Bronchial epithelial cell (primary cell): ENCODE measurements around the gene SLC6A18. TPM values are rescaled to one million over a fixed set of nuclear protein-coding genes. Genes with fewer than 3 reads are reported as not detected.

Experiments used
- DNase-seq: peaks from one replicate; pipeline ENCODE4 v3.0.0-alpha.2; 2010; ENCODE audit warnings: low read depth
- FAIRE-seq: peaks from 2 replicates; lab custom pipeline; 2011; peaks lifted over from hg19 to GRCh38; lab: Jason Lieb, UNC
- H3K27me3 ChIP-seq: 2 replicates; pipeline ENCODE4 v1.5.1; 2011; ENCODE audit warnings: low read length; ENCODE audit not compliant: control insufficient read depth, insufficient read depth
- H3K36me3 ChIP-seq: 2 replicates; pipeline ENCODE4 v1.5.1; 2011; ENCODE audit warnings: low read length; ENCODE audit not compliant: control insufficient read depth, insufficient read depth
- H3K4me3 ChIP-seq: 2 replicates; pipeline ENCODE4 v1.5.1; 2011; ENCODE audit warnings: mild to moderate bottlenecking, low read depth, low read length, control low read depth
- total RNA-seq: library from RNA; depleted of rRNA; stranded (reverse); fragments of >200 nt; gene quantifications from 2 replicates; pipeline ENCODE4 v1.2.1, GENCODE V29; 2014
- TF ChIP-seq, protein P1 (sequence below): IDR thresholded peaks from 2 replicates; pipeline ENCODE4 v1.5.1; 2011; ENCODE audit warnings: mild to moderate bottlenecking, moderate library complexity, low read length, control low read depth, inconsistent platforms; ENCODE audit not compliant: insufficient read depth, severe bottlenecking

SLC6A18 gene
- total RNA-seq, 1 donor from 2014 or later, result not detected

DNA sequence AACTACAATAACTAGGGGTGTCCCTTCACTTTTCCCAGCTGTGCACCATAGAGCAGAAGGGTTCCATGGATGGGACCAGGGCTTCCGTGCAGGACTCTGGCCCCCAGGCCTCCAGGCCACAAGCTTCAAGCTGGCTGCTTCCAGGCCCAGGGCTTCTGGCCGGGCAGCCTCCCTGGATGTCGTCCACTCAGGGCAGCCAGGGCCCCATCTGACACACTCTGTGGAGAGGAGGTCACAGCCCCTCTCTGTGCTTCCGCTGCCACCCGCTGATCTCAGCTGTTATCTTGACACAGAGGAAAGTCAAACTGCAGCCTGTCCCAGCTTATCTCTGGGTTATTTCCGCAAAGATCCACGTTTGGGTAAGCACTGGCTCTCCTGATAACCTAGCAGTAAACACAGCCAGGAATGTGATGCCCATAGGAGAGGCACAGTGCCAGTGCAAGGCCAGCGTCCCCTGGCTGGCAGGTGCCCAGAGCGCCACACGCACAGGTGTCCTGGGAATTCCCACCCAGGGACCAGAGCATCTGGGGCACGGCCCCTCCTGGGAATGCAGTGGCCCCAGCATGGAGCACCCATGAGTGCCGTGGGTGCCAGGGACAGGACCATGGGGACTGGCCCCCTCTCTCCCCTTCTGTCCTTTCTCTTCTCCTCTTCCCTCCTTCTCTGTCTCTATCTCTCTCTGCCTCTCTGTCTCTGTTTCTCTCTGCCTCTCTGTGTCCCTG, 39.4 kb upstream of the SLC6A18 start:
- H3K4me3 ChIP-seq, result no peak overlapping the region
- TF ChIP-seq, protein P1, sequence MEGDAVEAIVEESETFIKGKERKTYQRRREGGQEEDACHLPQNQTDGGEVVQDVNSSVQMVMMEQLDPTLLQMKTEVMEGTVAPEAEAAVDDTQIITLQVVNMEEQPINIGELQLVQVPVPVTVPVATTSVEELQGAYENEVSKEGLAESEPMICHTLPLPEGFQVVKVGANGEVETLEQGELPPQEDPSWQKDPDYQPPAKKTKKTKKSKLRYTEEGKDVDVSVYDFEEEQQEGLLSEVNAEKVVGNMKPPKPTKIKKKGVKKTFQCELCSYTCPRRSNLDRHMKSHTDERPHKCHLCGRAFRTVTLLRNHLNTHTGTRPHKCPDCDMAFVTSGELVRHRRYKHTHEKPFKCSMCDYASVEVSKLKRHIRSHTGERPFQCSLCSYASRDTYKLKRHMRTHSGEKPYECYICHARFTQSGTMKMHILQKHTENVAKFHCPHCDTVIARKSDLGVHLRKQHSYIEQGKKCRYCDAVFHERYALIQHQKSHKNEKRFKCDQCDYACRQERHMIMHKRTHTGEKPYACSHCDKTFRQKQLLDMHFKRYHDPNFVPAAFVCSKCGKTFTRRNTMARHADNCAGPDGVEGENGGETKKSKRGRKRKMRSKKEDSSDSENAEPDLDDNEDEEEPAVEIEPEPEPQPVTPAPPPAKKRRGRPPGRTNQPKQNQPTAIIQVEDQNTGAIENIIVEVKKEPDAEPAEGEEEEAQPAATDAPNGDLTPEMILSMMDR, result no peak
- DNase-seq (no peak), FAIRE-seq (no peak)
- H3K36me3 ChIP-seq, result no peaks in the 10 kb centered on the region
- peaks cover 2% of the 10 kb centered on the region for H3K27me3 ChIP-seq

DNA sequence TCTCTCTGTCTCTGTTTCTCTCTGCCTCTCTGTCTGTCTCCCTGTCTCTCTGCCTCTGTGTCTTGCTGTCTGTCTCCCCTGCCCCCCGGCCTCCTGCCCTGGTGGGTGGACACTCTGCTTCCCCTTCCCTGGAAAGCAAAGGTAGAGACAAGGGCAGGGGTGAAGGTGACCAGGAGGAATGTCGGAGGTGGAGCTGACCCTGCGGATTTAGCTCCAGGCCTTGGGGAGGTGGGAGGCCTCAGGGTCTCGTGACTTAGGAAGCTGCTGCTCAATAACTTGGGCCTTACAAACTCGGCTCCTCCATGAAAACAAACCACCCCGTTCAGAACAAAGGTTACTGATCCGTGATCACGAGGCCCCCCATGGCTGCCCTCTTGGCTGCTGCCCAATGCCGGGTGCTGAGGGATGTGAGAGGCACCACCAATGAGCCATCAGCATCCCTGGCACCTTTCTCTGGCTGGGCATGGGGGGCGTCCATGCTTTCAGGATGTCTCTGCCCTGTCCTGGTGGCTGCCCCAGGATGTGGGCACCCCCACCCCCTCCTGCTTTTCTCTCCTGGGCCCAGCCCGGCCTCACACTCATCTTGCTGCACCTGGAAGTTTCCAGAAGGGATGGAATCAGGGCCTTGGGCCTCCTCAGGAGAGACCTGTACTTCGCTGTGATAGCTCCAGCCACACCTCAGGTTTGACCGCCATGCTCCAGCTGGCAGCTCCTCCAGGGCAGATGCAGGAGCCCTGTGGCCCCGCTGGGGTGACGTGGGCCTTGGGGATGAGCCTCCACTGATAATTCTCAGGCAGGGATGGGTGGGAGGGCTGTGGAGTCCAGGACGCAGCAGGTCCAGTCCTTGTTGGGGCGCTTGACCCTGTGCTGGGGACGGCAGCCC, 38.6 kb upstream of the SLC6A18 start:
- peaks cover 2% of the 10 kb centered on the region for H3K27me3 ChIP-seq
- TF ChIP-seq, protein P1, result no peak
- DNase-seq (no peak), FAIRE-seq (no peak)
- no peak overlapping the region for H3K4me3 ChIP-seq
- no peaks in the 10 kb centered on the region for H3K36me3 ChIP-seq

DNA sequence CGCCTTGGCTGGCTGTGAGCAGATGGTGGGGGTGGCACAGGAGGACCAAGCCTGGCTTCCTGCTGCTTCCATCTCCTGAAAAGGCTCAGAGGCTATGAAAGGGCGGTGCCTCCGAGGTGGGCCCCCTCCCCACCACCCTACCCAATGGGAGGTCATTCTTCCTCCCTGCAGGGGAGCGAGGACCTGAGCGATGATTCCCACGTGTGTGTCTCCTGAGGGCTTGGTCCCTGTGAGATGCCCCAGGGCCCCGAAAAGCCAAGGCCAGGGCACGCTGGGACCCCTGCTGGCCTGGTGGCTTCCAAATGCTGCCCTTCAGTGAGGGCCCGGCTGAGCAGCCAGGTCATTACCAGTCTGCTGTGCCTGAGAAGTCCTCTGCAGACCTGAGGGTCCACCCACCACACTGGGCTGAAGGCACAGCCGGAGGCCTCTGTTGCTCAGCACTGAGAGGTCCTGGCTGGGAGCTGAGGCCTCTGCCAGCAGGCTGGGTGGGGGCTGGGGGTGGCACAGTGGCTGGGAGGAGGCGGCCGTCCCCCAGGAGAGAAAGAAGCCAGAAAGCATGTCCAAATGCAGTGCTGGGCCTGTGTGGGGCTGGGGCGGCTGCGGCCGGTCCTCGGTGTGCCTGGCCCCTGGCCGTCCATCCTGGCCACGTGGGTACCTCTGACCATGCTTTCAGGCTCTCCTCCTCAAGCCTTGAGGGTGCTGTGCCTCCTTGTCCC, 37.8 kb upstream of the SLC6A18 start:
- FAIRE-seq (no peak), DNase-seq (no peak)
- no peak overlapping the region for H3K4me3 ChIP-seq
- H3K27me3 ChIP-seq, result peaks cover 2% of the 10 kb centered on the region
- H3K36me3 ChIP-seq, result no peaks in the 10 kb centered on the region
- TF ChIP-seq, protein P1, result no peak

DNA sequence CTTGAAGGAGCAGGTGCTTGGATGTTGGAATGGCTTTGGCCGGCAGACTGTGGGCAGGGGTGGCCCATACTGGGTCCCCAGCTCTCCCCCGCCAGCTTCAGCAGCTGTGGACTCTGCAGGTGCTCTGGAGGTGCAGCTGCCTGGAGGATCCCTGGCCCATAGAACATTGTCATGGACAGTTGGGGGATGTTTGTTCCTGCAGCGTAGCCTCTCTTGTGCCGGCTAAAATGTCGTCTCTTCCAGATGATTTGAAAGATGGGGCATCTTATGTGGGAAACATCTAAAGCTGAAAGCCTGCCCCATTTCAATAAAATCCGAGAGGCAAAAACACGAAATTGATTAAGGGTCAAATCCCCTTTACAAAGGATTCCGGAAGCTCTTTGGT, 37.2 kb upstream of the SLC6A18 start:
- FAIRE-seq, result no peak
- no peaks in the 10 kb centered on the region for H3K27me3 ChIP-seq

DNA sequence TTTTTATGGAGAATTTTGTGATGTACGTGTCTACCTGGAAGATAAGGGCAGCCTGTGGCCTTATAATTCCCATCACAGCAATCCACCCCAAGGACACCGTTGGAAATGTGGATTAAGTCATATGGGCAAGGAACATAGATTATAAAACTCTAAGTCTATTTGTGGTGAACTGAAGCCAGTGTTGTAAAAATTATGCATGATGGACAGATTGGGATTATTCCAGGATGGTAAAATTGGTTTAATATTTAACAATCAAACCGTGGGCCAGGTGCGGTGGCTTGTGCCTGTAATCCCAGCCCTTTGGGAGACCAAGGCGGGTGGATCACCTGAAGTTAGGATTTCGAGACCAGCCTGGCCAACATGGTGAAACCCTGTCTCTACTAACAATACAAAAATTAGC, 36.7 kb upstream of the SLC6A18 start:
- DNase-seq (no peak), FAIRE-seq (no peak)
- no peaks in the 10 kb centered on the region for H3K27me3 ChIP-seq
- H3K4me3 ChIP-seq, result no peak overlapping the region
- TF ChIP-seq, protein P1, result no peak
- no peaks in the 10 kb centered on the region for H3K36me3 ChIP-seq

More for the DNA sequence above, 37.2 kb upstream of the SLC6A18 start:
- Histone ChIP-seq H3K4me3 (no peak overlapping the region), H3K36me3 (no peaks in the 10 kb centered on the region)
- TF ChIP-seq, protein P1, result no peak
- no peak for DNase-seq
